GM21529 (cell line): ENCODE measurements around the gene SAP30L.

Experiments used
- ATAC-seq: cut with Tn5 transposase; IDR thresholded peaks from one replicate; pipeline ENCODE4 v1.9.1; 2021; ENCODE audit not compliant: unreplicated experiment

Gene SAP30L

GRCh38 chr5:154479944-154480750 is 34.4 kb downstream of the SAP30L start:
- ATAC-seq: no peak

DNA sequence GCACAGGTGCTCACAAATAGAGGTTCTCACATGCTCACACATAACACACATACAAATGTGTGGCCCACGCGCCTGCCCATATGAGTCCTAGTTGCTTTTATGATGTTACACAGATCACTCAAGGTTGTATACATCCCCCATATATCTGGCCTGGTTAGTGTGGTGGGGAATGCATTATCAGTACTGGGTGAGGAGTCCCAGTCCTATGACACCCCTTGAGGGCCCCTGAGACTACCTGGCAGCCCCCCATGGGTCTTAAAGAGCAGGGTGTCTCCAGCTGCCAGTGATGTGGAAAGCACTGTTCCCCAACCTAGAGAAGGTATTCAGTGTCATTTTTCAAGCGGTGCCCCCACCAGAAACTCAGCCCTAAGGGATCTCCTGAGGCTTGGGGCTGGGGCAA is 35.0 kb downstream of the SAP30L start:
- no peak for ATAC-seq

DNA sequence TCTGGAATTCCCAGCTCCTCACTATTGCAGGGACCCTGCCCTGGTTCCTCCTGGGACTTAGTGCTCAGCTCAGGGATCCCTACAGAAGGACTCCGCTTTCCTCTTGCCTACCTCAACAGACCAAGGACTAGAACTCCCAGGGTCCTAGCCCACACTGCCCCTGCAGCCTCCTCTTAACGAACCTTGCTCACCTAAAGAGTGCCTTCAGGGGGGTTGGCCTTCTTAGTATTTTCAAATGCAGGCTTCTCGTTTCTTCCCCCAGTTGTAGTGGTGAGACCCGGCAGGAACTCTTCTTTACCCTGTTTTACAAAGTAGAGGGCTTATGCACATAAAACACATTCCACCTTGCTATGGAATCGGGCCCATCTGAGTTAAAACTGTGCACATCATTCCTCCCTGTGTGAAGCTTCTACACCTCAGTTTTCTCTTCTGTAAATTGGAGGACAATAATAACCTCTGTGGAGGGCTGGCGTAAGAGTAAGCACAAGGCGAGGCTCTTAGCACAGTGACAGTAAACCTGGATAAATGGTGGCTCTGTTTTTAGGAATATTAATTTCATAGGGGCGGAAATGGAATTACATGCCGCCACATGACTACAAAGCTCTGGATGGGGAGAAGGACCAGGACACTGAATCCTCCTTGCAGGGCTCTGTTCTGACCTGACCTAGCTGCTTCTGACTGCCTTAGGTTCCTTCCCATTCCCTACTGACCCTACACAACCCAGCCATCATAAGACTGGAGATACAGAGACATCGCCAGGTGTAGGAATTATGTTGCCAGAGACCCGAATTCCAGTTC is 36.0 kb downstream of the SAP30L start:
- no peak for ATAC-seq

DNA sequence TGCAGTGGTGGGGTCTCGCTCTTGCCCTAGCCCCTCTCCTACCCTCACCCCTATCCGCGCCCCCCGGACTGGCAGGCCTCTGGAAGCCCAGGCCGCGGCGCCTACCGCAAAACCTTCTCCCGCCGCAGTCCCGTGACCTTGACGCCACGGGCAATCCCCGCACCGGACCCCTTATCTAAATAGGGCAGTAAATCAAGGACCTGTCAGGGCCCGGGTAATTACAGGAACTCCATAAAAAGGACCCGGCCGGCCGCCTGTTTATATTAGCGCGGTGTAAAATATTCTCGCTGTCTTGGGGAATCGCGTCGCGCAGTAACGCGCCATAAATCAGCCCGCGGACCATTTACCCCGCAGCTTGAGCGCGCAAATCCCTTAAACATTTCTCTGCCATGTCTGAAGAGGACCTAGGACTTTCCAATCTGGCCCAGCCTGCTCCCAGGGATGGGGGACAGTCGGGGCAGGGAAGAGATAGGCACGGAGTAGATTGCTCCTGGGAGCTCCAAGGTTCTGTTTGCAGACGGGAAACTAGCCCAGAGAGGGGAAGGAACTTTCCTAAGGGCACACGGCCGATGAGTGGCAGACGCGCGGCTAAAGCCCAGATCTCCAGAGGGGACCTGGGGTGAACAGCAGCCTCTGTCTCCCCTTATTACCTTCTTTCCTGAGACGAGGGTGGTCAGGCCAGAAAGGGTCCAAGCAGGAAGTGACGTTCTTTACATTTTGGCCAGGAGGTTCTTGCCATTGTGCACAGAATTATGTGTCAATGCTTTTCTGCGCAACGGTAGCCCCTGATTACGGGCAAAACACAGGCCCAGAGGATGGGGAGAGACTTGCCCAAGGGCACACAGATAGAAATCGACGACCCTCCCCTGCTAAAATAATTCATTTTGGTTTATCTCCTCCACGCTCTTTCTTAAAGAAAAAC is 37.0 kb downstream of the SAP30L start:
- ATAC-seq: no peak

DNA sequence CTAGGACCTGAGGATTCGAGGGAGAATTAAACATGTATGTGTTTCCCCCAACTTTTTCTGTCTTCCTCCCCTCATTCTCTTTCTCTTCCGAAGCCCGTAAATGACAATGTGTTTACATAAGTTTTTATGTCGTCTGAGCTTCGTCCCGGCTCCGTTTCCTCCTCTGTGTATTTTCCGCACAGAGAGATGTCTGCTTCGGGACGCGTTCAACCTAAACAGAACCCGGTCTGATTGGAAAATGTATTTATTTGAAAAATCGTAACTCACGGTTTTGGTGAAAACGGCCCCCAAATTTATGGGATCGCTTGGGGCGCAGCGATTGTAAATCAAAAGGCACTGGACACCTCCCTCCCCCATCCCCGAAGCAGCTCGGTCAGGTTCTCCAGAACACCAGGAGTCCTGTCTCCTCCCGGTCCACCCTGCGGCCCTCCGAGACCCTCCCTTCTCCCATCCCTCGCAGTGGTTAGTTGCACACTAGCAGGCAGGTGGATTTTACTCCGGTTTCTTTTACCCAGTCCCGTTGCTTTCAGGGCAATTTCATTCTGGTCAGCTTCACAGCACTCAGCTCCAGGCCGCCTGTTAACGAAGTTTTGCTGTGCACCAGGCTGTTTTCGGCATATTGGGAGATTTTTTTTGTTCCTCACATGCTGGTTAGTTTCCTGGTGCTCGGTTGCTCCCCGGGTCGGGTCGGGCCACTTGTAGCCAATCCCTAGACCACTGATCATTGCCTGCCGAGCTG is 38.0 kb downstream of the SAP30L start:
- no peak for ATAC-seq

- ATAC-seq: no peak
Measured at GRCh38 chr5:154484393-154485095, 38.7 kb downstream of the SAP30L start.

GRCh38 chr5:154485096-154485491 is 39.3 kb downstream of the SAP30L start:
- ATAC-seq: no peak

- ATAC-seq: no peak
Measured at GRCh38 chr5:154485850-154486426, 40.1 kb downstream of the SAP30L start.

- ATAC-seq: no peak
Measured at GRCh38 chr5:154486427-154486866, 40.6 kb downstream of the SAP30L start.

- ATAC-seq: peak; percentile 98
Measured at GRCh38 chr5:154487541-154487940, 41.7 kb downstream of the SAP30L start.

DNA sequence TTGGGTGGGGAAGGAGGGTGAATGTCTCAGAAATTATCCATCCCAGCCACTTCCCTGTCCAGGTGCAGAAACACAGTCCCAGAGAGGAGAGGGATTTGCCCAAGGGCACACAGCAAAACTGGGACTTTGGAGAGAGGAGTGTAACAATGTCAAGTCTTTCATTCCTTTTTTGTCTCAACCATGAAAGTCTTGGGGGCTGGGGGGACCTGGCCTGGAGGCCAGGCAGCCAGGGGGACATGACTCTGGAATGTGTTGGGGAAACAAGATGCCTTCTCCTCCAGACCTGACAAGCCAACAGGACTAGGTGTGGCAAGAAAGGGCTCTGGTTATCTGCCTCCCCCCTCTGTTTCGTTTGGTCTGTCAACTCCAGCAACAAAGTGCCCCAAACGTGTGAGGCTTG is 46.1 kb downstream of the SAP30L start:
- no peak for ATAC-seq

DNA sequence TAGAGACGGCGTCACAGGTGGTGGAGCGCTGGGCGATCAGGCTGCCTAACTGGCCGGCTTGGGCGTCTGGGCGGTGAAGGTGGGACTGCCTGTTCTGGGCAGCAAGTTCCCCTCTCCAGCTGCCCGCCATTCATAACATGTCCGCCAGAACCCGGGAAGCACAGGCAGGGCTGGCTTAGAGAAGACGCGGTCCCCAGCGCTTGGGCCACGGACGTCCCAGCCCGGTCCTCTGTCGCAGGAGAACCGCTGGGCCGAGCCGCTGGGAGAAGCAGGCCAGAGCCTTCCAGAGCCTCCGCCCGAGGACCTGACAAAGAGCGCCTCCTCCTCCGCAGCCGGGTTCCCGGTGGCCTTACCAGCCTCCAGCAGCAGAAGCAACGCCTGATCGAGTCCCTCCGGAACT is 47.5 kb downstream of the SAP30L start:
- ATAC-seq: no peak

DNA sequence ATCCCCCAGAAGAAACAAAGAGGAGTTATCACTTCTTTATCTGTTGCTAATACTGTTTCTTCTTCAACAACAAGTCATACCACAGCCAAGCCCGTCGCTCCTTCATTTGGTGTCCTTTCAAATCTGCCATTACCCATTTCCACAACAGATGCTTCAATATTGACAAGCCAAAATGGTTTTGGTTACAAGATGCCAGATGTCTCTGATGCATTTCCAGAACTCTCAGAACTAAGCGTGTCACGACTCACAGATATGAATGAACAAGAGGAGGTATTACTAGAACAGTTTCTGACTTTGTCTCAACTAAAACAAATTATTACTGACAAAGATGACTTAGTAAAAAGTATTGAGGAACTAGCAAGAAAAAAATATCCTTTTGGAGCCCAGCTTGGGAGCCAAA is 48.2 kb downstream of the SAP30L start:
- no peak for ATAC-seq

DNA sequence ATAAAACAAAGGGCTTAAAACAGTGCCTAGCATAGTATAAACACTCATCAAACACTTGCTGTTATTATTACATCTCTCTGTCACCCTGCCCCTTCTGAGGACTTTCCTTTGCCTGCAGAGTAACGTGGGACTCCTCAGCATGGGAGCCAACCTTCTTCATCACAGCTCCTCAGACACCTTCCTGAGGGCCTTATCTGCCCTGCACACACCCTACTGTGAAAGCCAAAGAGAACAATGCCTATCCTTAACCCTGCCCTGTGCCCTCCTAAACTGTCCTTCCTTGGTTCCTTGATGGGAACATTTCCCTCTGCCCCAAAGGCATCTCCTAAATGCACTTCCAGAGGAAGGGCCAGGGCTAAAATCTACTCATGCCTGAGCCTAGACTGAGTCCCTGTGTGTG is 52.8 kb downstream of the SAP30L start:
- no peak for ATAC-seq

DNA sequence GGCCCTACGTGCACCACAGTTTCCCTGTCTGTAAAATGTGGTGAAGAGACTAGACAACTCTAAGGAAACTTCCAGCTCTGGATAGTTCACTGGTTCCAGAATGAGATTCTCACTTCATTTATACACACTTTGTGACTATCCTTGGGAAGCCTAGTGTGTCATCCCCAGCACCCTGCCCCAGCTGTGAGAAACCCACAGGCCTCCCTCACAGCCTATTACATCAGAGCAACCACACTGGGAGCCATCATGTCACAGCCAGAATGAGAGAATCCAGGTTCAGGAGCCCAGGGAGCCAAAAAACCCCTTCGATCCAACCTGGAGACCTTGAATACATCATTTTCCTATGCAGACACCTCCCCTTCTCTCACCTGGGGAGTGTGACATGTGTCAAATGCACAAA is 53.2 kb downstream of the SAP30L start:
- no peak for ATAC-seq

GRCh38 chr5:154501566-154501965 is 55.8 kb downstream of the SAP30L start:
- ATAC-seq: no peak

- no peak for ATAC-seq
Measured at GRCh38 chr5:154502180-154502579, 56.4 kb downstream of the SAP30L start.

DNA sequence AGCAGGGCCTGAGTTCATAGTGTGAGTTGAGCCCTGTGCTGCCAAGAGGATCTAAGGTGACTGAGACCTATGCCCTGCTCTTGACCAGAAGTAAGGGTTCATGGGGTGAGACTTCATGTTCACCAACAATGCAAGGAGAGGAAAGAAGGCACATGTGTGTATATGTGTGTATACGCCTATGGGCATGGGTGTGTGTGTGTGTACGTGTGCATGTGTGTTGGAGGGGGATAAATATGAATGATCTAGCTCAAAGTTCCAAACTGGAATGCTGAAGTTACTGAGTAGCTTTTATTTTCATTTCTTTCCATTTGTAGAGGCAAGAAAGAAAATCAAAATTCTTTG is 57.9 kb downstream of the SAP30L start:
- no peak for ATAC-seq

GRCh38 chr5:154505567-154505966 is 59.8 kb downstream of the SAP30L start:
- ATAC-seq: no peak
